ENCODE measurements around the gene PECR.
A peak's percentile ranks its signal among the peaks of the same experiment; 100 is the strongest.

Gene PECR

GRCh38 chr2:216031960-216032689 is 49.5 kb downstream of the PECR start:
- no peak overlapping the region for H3K4me3 ChIP-seq (ENCODE audit: low read depth, low read length)
- no peak for TF ChIP-seq CTCF (IDR thresholded peaks at IDR 0.05; ENCODE audit: low read depth, low read length)
- H3K36me3 ChIP-seq, result peaks cover 8% of the 10 kb centered on the region
- H3K27ac ChIP-seq, result no peak overlapping the region
- DNase-seq, result no peak
- no peaks in the 10 kb centered on the region for H3K9me3 ChIP-seq (ENCODE audit: severe bottlenecking)
- H3K27me3 ChIP-seq (ENCODE audit: insufficient read depth, low read depth, severe bottlenecking), result no peaks in the 10 kb centered on the region

- no peak overlapping the region for H3K27ac ChIP-seq
- no peak for TF ChIP-seq CTCF (IDR thresholded peaks at IDR 0.05; ENCODE audit: low read depth, low read length)
- H3K9me3 ChIP-seq (ENCODE audit: severe bottlenecking), result no peaks in the 10 kb centered on the region
- no peaks in the 10 kb centered on the region for H3K27me3 ChIP-seq (ENCODE audit: insufficient read depth, low read depth, severe bottlenecking)
- no peak for DNase-seq
- peaks cover 8% of the 10 kb centered on the region for H3K36me3 ChIP-seq
- no peak overlapping the region for H3K4me3 ChIP-seq (ENCODE audit: low read depth, low read length)
Measured at GRCh38 chr2:216030216-216030615, 51.4 kb downstream of the PECR start.

- DNase-seq, result no peak
- TF ChIP-seq CTCF (IDR thresholded peaks at IDR 0.05; ENCODE audit: low read depth, low read length), result no peak
- Histone ChIP-seq H3K36me3 (peaks cover 8% of the 10 kb centered on the region), H3K9me3 (ENCODE audit: severe bottlenecking) (no peaks in the 10 kb centered on the region), H3K27ac (no peak overlapping the region), H3K4me3 (ENCODE audit: low read depth, low read length) (no peak overlapping the region), H3K27me3 (ENCODE audit: insufficient read depth, low read depth, severe bottlenecking) (no peaks in the 10 kb centered on the region)
Measured at GRCh38 chr2:216029416-216030129, 52.0 kb downstream of the PECR start.

- peaks cover 8% of the 10 kb centered on the region for H3K36me3 ChIP-seq
- TF ChIP-seq CTCF (IDR thresholded peaks at IDR 0.05; ENCODE audit: low read depth, low read length), result no peak
- no peak for DNase-seq
- H3K27me3 ChIP-seq (ENCODE audit: insufficient read depth, low read depth, severe bottlenecking), result no peaks in the 10 kb centered on the region
- H3K9me3 ChIP-seq (ENCODE audit: severe bottlenecking), result no peaks in the 10 kb centered on the region
- no peak overlapping the region for H3K4me3 ChIP-seq (ENCODE audit: low read depth, low read length)
- H3K27ac ChIP-seq, result no peak overlapping the region
Measured at GRCh38 chr2:216024779-216025336, 56.8 kb downstream of the PECR start.

- peak; percentile 81 for DNase-seq
- H3K27ac ChIP-seq, result no peak overlapping the region
- H3K27me3 ChIP-seq (ENCODE audit: insufficient read depth, low read depth, severe bottlenecking), result no peaks in the 10 kb centered on the region
- TF ChIP-seq CTCF (IDR thresholded peaks at IDR 0.05; ENCODE audit: low read depth, low read length), result peak; percentile 49
- no peaks in the 10 kb centered on the region for H3K36me3 ChIP-seq
- H3K4me3 ChIP-seq (ENCODE audit: low read depth, low read length), result no peak overlapping the region
- H3K9me3 ChIP-seq (ENCODE audit: severe bottlenecking), result no peaks in the 10 kb centered on the region
Measured at GRCh38 chr2:216023055-216023648, 58.5 kb downstream of the PECR start.

Measured in WERI-Rb-1 (cell line).